BJ (cell line): Measurements from ENCODE around the gene KIF4B. TPM values are rescaled to one million over a fixed set of nuclear protein-coding genes. Genes with fewer than 3 reads are reported as not detected.

ENCODE experiments used
- CTCF ChIA-PET: fragments of 350-600 bp; formaldehyde crosslinking; extraction: SDS; loops from one replicate; lab custom pipeline; 2021; ENCODE audit warnings: antibody characterized with exemption, inconsistent platforms; lab: Yijun Ruan, JAX
- POLR2A ChIA-PET: fragments of 300-600 bp; sonication (Branson Sonifier 250); formaldehyde crosslinking; extraction: SDS; loops from one replicate; lab custom pipeline; 2021; ENCODE audit warnings: antibody characterized with exemption; lab: Charles Lee
- DNase-seq: peaks from one replicate; pipeline ENCODE4 v3.0.0-alpha.2; 2011; ENCODE audit warnings: low read depth
- H3K27me3 ChIP-seq: 2 replicates; pipeline ENCODE4 v1.6.0; 2011; ENCODE audit warnings: low read length; ENCODE audit not compliant: control insufficient read depth, insufficient read depth
- H3K36me3 ChIP-seq: 2 replicates; pipeline ENCODE4 v1.5.1; 2011; ENCODE audit warnings: low read length; ENCODE audit not compliant: control insufficient read depth, insufficient read depth
- H3K4me3 ChIP-seq: 2 replicates; pipeline ENCODE4 v1.5.1; 2011; ENCODE audit warnings: low read depth, mild to moderate bottlenecking, control low read depth, low read length
- polyA plus RNA-seq: library from polyadenylated mRNA; depleted of rRNA; stranded (reverse); fragments of >200 nt; gene quantifications from 2 replicates; pipeline ENCODE4 v1.2.3, GENCODE V29; 2011
- TF ChIP-seq, protein P1 (sequence below): IDR thresholded peaks from 2 replicates; pipeline ENCODE4 v1.5.1; 2011; ENCODE audit warnings: low read depth, mild to moderate bottlenecking, control low read depth, inconsistent platforms, low read length, moderate library complexity; ENCODE audit not compliant: insufficient read depth

KIF4B gene
- polyA plus RNA-seq, 1 experiment = not detected

DNA sequence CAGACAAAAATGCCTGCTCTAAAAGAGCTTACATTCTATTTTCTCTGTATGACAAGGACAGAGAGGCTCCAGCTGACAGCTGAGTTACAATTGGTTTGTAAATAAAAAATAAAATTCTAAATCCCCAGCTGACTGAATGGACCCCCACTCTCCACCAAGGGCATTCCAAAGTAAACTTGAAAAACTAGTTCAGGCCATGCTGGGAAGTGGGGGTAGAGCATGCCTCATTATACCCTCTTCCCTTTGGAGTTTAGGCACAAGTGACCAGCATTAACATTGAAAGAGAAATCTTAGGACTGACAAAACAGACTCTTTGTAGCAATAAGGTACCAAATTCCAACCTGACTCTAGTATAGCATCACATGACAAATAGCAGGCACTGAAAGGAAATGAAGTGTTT, 31.0 kb downstream of the KIF4B start:
- no peak overlapping the region for H3K4me3 ChIP-seq
- CTCF ChIA-PET = no interaction called here
- TF ChIP-seq, protein P1, sequence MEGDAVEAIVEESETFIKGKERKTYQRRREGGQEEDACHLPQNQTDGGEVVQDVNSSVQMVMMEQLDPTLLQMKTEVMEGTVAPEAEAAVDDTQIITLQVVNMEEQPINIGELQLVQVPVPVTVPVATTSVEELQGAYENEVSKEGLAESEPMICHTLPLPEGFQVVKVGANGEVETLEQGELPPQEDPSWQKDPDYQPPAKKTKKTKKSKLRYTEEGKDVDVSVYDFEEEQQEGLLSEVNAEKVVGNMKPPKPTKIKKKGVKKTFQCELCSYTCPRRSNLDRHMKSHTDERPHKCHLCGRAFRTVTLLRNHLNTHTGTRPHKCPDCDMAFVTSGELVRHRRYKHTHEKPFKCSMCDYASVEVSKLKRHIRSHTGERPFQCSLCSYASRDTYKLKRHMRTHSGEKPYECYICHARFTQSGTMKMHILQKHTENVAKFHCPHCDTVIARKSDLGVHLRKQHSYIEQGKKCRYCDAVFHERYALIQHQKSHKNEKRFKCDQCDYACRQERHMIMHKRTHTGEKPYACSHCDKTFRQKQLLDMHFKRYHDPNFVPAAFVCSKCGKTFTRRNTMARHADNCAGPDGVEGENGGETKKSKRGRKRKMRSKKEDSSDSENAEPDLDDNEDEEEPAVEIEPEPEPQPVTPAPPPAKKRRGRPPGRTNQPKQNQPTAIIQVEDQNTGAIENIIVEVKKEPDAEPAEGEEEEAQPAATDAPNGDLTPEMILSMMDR = no peak
- DNase-seq = no peak
- no peaks in the 10 kb centered on the region for H3K27me3 ChIP-seq
- H3K36me3 ChIP-seq = no peaks in the 10 kb centered on the region
- POLR2A ChIA-PET = no interaction called here

DNA sequence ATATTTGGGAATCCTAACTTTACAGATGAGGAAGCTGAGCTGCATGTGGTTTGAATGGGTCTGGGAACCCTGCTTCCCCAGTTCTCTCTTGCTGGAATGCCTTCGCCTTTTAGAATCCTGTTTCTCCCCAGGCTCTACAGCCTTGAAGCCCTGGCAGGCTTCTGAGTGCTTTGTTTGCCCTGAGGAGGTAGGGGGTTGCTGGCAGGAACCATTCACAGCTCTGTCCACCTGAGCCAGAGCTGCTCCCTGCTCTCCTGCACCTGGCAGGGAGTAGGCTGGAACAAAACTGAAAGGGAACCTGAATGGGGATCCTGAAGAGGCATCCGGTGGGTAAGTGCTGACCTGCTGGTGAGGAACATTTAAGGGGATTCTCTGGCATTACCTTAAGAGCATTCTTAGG, 33.0 kb downstream of the KIF4B start:
- TF ChIP-seq, protein P1 = no peak
- POLR2A ChIA-PET = no interaction called here
- no peak for DNase-seq
- CTCF ChIA-PET = interaction anchor here (0.9 kb wide), 1 partner anchor 8 kb away, joined by 3 read pairs; no protein-coding TSS in a partner anchor
- H3K36me3 ChIP-seq = no peaks in the 10 kb centered on the region
- H3K27me3 ChIP-seq = no peaks in the 10 kb centered on the region
- no peak overlapping the region for H3K4me3 ChIP-seq

DNA sequence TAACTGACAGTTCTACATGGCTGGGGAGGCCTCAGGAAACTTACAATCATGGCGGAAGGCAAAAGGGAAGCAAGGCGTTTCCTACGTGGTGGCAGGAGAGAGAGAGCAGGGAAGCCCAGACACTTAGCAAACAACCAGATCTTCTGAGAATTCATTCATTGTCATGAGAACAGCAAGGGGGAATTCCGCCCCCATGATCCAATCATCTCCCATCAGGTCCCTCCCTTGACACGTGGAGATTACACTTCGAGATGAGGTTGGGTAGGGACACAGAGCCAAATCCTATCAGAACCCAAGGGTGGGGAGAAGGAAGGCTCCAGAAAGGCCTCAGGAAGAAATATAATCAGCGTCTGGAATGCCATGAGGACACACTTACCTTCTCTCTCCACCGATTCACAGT, 34.3 kb downstream of the KIF4B start:
- ChIA-PET CTCF (no interaction called here), POLR2A (no interaction called here)
- DNase-seq = no peak
- H3K4me3 ChIP-seq = no peak overlapping the region
- no peaks in the 10 kb centered on the region for H3K36me3 ChIP-seq
- TF ChIP-seq, protein P1 = no peak
- H3K27me3 ChIP-seq = no peaks in the 10 kb centered on the region

DNA sequence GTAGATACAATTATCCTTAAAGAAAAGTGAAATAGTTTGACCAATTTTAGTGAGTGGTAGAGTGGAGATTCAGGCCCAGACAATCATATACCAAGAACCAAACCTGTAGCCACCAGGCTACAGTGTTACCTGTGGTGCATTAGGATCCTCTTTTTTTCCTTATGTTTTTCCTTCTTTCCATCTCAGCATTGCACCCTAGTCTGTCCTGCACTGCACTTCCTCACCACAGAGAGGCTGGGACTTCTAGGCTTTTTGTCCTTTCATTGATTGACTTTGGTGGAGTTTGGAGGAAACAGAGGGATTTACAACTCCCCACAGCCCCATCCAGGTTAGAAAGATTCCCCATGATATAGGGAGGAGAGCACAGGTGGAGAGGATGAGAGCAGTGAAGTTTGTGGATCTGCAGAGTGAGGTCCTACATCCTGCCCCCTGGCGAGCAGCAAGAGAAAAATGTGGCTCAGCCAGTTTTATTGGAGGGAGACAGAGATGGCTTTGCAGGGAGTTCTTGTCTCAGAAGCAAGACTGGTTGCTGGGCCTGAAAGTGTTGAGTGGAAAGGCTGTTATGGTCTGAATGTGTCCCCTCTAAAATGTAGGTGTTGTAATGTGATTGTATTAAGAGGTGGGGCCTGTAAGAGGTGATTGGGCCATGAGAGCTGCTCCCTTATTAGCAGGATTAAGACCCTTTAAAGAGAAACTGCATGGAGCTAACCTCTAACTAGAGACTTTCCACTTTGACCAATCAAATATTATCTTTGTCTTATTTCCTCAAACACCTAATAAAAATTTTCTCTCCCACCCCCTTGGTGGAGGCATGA, 36.2 kb downstream of the KIF4B start:
- ChIA-PET CTCF (no interaction called here), POLR2A (no interaction called here)
- H3K4me3 ChIP-seq = no peak overlapping the region
- TF ChIP-seq, protein P1 = peak; percentile 36; the same call in 1 of the 2 replicates
- no peak for DNase-seq
- H3K36me3 ChIP-seq = no peaks in the 10 kb centered on the region
- no peaks in the 10 kb centered on the region for H3K27me3 ChIP-seq

DNA sequence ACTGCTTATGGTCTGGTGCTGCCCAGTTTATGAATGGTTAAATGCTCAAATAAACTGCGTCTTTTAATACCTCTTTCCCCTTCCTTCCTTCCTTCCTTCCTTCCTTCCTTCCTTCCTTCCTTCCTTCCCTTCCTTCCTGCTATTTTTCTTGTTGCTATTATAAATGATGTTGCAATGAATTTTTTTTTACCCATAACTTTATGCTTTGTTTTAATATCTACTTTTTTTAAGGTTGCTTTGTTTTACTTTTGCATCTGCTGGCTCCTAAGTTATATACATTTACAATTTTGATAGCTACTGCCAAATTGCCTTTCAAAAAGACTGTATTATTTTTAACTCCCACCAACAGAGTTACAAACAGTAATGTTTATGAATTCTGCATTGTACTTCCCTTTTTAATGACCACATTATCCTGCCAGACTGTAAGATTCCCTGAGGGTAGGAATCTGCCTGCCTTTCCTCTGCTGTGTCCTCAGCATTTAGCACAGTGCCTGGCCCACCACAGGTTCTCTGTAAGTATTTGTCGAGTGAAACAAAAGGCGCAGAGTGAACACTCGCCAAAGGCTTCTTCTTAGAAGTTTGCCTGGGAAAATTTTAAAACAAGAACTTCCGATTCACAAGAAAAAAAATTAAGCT, 36.9 kb downstream of the KIF4B start:
- DNase-seq = no peak
- H3K36me3 ChIP-seq = no peaks in the 10 kb centered on the region
- ChIA-PET POLR2A (no interaction called here), CTCF (interaction anchor here (0.8 to 1.0 kb wide), 2 partner anchors 24 to 28 kb away, joined by 3 read pairs; no protein-coding TSS in a partner anchor)
- no peaks in the 10 kb centered on the region for H3K27me3 ChIP-seq
- TF ChIP-seq, protein P1 = no peak
- no peak overlapping the region for H3K4me3 ChIP-seq
